Measurements from ENCODE around the gene HOMER1. TPM values are rescaled to one million over a fixed set of nuclear protein-coding genes. Genes with fewer than 3 reads are reported as not detected.

Gene HOMER1
- total and polyA plus RNA-seq, 4 donors, result 0.88 to 6.8 (median 3.7) TPM

GRCh38 chr5:79430196-79430595 is 83.7 kb downstream of the HOMER1 start:
- H3K27ac ChIP-seq (ENCODE audit: low read depth in 1 of 2, low read length in 2 of 2), result no peak overlapping the region
- H3K27me3 ChIP-seq (ENCODE audit: control insufficient read depth in 1 of 2, insufficient read depth in 2 of 2, low read length in 1 of 2), result no peaks in the 10 kb centered on the region
- DNase-seq (no peak), ATAC-seq (ENCODE audit: low FRiP score) (no peak)
- H3K9me3 ChIP-seq (ENCODE audit: control insufficient read depth, low read length), result no peaks in the 10 kb centered on the region
- no peak overlapping the region for H3K4me3 ChIP-seq (ENCODE audit: low read length in 2 of 2)
- H3K36me3 ChIP-seq (ENCODE audit: control insufficient read depth in 1 of 2, insufficient read depth in 2 of 2, low read length in 1 of 2), result no peaks in the 10 kb centered on the region
- no peaks in the 10 kb centered on the region for H3K4me1 ChIP-seq (ENCODE audit: control insufficient read depth in 1 of 2, insufficient read depth in 2 of 2, low read length in 2 of 2)
- intact Hi-C loops (cut with DNase I), result no loop called here

GRCh38 chr5:79423296-79423695 is 90.6 kb downstream of the HOMER1 start:
- 42 to 46% methylated on average over 3 of the region's 3 CpGs for WGBS, 2 donors
- no peak overlapping the region for H3K27ac ChIP-seq (ENCODE audit: low read depth in 1 of 2, low read length in 2 of 2)
- intact Hi-C loops (cut with DNase I), result no loop called here
- H3K27me3 ChIP-seq (ENCODE audit: control insufficient read depth in 1 of 2, insufficient read depth in 2 of 2, low read length in 1 of 2), result no peaks in the 10 kb centered on the region
- no peaks in the 10 kb centered on the region for H3K36me3 ChIP-seq (ENCODE audit: control insufficient read depth in 1 of 2, insufficient read depth in 2 of 2, low read length in 1 of 2)
- DNase-seq (no peak), ATAC-seq (ENCODE audit: low FRiP score) (no peak)
- no peaks in the 10 kb centered on the region for H3K9me3 ChIP-seq (ENCODE audit: control insufficient read depth, low read length)
- H3K4me1 ChIP-seq (ENCODE audit: control insufficient read depth in 1 of 2, insufficient read depth in 2 of 2, low read length in 2 of 2), result no peaks in the 10 kb centered on the region
- H3K4me3 ChIP-seq (ENCODE audit: low read length in 2 of 2), result no peak overlapping the region

- no peaks in the 10 kb centered on the region for H3K36me3 ChIP-seq (ENCODE audit: control insufficient read depth in 1 of 2, insufficient read depth in 2 of 2, low read length in 1 of 2)
- intact Hi-C loops (cut with DNase I), result no loop called here
- H3K27me3 ChIP-seq (ENCODE audit: control insufficient read depth in 1 of 2, insufficient read depth in 2 of 2, low read length in 1 of 2), result no peaks in the 10 kb centered on the region
- no peak for ATAC-seq (ENCODE audit: low FRiP score)
- H3K4me3 ChIP-seq (ENCODE audit: low read length in 2 of 2), result no peak overlapping the region
- H3K9me3 ChIP-seq (ENCODE audit: control insufficient read depth, low read length), result no peaks in the 10 kb centered on the region
- no peak overlapping the region for H3K27ac ChIP-seq (ENCODE audit: low read depth in 1 of 2, low read length in 2 of 2)
- no peaks in the 10 kb centered on the region for H3K4me1 ChIP-seq (ENCODE audit: control insufficient read depth in 1 of 2, insufficient read depth in 2 of 2, low read length in 2 of 2)
- no peak for DNase-seq
- WGBS, 2 donors, result 77 to 87% methylated on average over 3 of the region's 3 CpGs
Observed at GRCh38 chr5:79420248-79420647, 93.7 kb downstream of the HOMER1 start.

GRCh38 chr5:79418276-79418675 is 95.7 kb downstream of the HOMER1 start:
- ATAC-seq (ENCODE audit: low FRiP score), result no peak
- no peak overlapping the region for H3K27ac ChIP-seq (ENCODE audit: low read depth in 1 of 2, low read length in 2 of 2)
- DNase-seq, result no peak
- H3K27me3 ChIP-seq (ENCODE audit: control insufficient read depth in 1 of 2, insufficient read depth in 2 of 2, low read length in 1 of 2), result no peaks in the 10 kb centered on the region
- no peaks in the 10 kb centered on the region for H3K4me1 ChIP-seq (ENCODE audit: control insufficient read depth in 1 of 2, insufficient read depth in 2 of 2, low read length in 2 of 2)
- H3K9me3 ChIP-seq (ENCODE audit: control insufficient read depth, low read length), result no peaks in the 10 kb centered on the region
- 62 to 75% methylated on average over 5 of the region's 5 CpGs for WGBS, 2 donors
- intact Hi-C loops (cut with DNase I), result no loop called here
- no peaks in the 10 kb centered on the region for H3K36me3 ChIP-seq (ENCODE audit: control insufficient read depth in 1 of 2, insufficient read depth in 2 of 2, low read length in 1 of 2)
- no peak overlapping the region for H3K4me3 ChIP-seq (ENCODE audit: low read length in 2 of 2)

GRCh38 chr5:79417495-79417894 is 96.4 kb downstream of the HOMER1 start:
- intact Hi-C loops (cut with DNase I), result no loop called here
- Histone ChIP-seq H3K4me3 (ENCODE audit: low read length in 2 of 2) (no peak overlapping the region), H3K27me3 (ENCODE audit: control insufficient read depth in 1 of 2, insufficient read depth in 2 of 2, low read length in 1 of 2) (no peaks in the 10 kb centered on the region), H3K27ac (ENCODE audit: low read depth in 1 of 2, low read length in 2 of 2) (no peak overlapping the region), H3K9me3 (ENCODE audit: control insufficient read depth, low read length) (no peaks in the 10 kb centered on the region), H3K36me3 (ENCODE audit: control insufficient read depth in 1 of 2, insufficient read depth in 2 of 2, low read length in 1 of 2) (no peaks in the 10 kb centered on the region), H3K4me1 (ENCODE audit: control insufficient read depth in 1 of 2, insufficient read depth in 2 of 2, low read length in 2 of 2) (no peaks in the 10 kb centered on the region)
- no peak for DNase-seq
- WGBS, 2 donors, result 93 to 94% methylated on average over 1 of the region's 1 CpG
- ATAC-seq (ENCODE audit: low FRiP score), result no peak

GRCh38 chr5:79416499-79416898 is 97.4 kb downstream of the HOMER1 start:
- Histone ChIP-seq H3K9me3 (ENCODE audit: control insufficient read depth, low read length) (no peaks in the 10 kb centered on the region), H3K27ac (ENCODE audit: low read depth in 1 of 2, low read length in 2 of 2) (no peak overlapping the region), H3K4me1 (ENCODE audit: control insufficient read depth in 1 of 2, insufficient read depth in 2 of 2, low read length in 2 of 2) (no peaks in the 10 kb centered on the region), H3K36me3 (ENCODE audit: control insufficient read depth in 1 of 2, insufficient read depth in 2 of 2, low read length in 1 of 2) (no peaks in the 10 kb centered on the region), H3K27me3 (ENCODE audit: control insufficient read depth in 1 of 2, insufficient read depth in 2 of 2, low read length in 1 of 2) (no peaks in the 10 kb centered on the region), H3K4me3 (ENCODE audit: low read length in 2 of 2) (no peak overlapping the region)
- no peak for ATAC-seq (ENCODE audit: low FRiP score)
- DNase-seq, result no peak
- intact Hi-C loops (cut with DNase I), result no loop called here
- 92% methylated on average over 2 of the region's 2 CpGs for WGBS, 2 donors

- Histone ChIP-seq H3K9me3 (ENCODE audit: control insufficient read depth, low read length) (peaks cover 2% of the 10 kb centered on the region), H3K27ac (ENCODE audit: low read depth in 1 of 2, low read length in 2 of 2) (no peak overlapping the region), H3K36me3 (ENCODE audit: control insufficient read depth in 1 of 2, insufficient read depth in 2 of 2, low read length in 1 of 2) (no peaks in the 10 kb centered on the region), H3K4me1 (ENCODE audit: control insufficient read depth in 1 of 2, insufficient read depth in 2 of 2, low read length in 2 of 2) (no peaks in the 10 kb centered on the region), H3K4me3 (ENCODE audit: low read length in 2 of 2) (no peak overlapping the region), H3K27me3 (ENCODE audit: control insufficient read depth in 1 of 2, insufficient read depth in 2 of 2, low read length in 1 of 2) (no peaks in the 10 kb centered on the region)
- intact Hi-C loops (cut with DNase I), result no loop called here
- ATAC-seq (ENCODE audit: low FRiP score) (no peak), DNase-seq (no peak)
Observed at GRCh38 chr5:79413112-79413511, 100.8 kb downstream of the HOMER1 start.

GRCh38 chr5:79408028-79408427 is 105.9 kb downstream of the HOMER1 start:
- H3K4me3 ChIP-seq (ENCODE audit: low read length in 2 of 2), result no peak overlapping the region
- intact Hi-C loops (cut with DNase I), result no loop called here
- no peak overlapping the region for H3K27ac ChIP-seq (ENCODE audit: low read depth in 1 of 2, low read length in 2 of 2)
- DNase-seq, result no peak
- no peaks in the 10 kb centered on the region for H3K27me3 ChIP-seq (ENCODE audit: control insufficient read depth in 1 of 2, insufficient read depth in 2 of 2, low read length in 1 of 2)
- ATAC-seq (ENCODE audit: low FRiP score), result no peak
- no peaks in the 10 kb centered on the region for H3K4me1 ChIP-seq (ENCODE audit: control insufficient read depth in 1 of 2, insufficient read depth in 2 of 2, low read length in 2 of 2)
- H3K36me3 ChIP-seq (ENCODE audit: control insufficient read depth in 1 of 2, insufficient read depth in 2 of 2, low read length in 1 of 2), result no peaks in the 10 kb centered on the region
- H3K9me3 ChIP-seq (ENCODE audit: control insufficient read depth, low read length), result peaks cover 4% of the 10 kb centered on the region

GRCh38 chr5:79407591-79407990 is 106.3 kb downstream of the HOMER1 start:
- no peaks in the 10 kb centered on the region for H3K36me3 ChIP-seq (ENCODE audit: control insufficient read depth in 1 of 2, insufficient read depth in 2 of 2, low read length in 1 of 2)
- intact Hi-C loops (cut with DNase I), result no loop called here
- H3K27ac ChIP-seq (ENCODE audit: low read depth in 1 of 2, low read length in 2 of 2), result no peak overlapping the region
- peaks cover 4% of the 10 kb centered on the region for H3K9me3 ChIP-seq (ENCODE audit: control insufficient read depth, low read length)
- H3K4me1 ChIP-seq (ENCODE audit: control insufficient read depth in 1 of 2, insufficient read depth in 2 of 2, low read length in 2 of 2), result no peaks in the 10 kb centered on the region
- no peak for ATAC-seq (ENCODE audit: low FRiP score)
- DNase-seq, result no peak
- no peaks in the 10 kb centered on the region for H3K27me3 ChIP-seq (ENCODE audit: control insufficient read depth in 1 of 2, insufficient read depth in 2 of 2, low read length in 1 of 2)
- WGBS, 2 donors, result 93 to 99% methylated on average over 1 of the region's 1 CpG
- no peak overlapping the region for H3K4me3 ChIP-seq (ENCODE audit: low read length in 2 of 2)

Measured in aorta (tissue), 5 donors.